Inflammatory macrophage (primary cell): ENCODE measurements around the gene PLCB1.
"Not testable (repeated sequence)": the region's sequence is repeated elsewhere in the genome, so short reads cannot be mapped to it uniquely, and the experiment has no call there.

Experiments used
- DNase-seq, 2 donors: peaks; one replicate each; pipeline ENCODE4 v3.0.0-alpha.2; 2020 to 2022

Gene PLCB1

GRCh38 chr20:8156235-8157079 lies 24.4 kb downstream of the PLCB1 start:
- no peak for DNase-seq

GRCh38 chr20:8159217-8159616 lies 27.2 kb downstream of the PLCB1 start:
- DNase-seq, result not testable (repeated sequence)

- no peak for DNase-seq
Observed at GRCh38 chr20:8161264-8162071, 29.4 kb downstream of the PLCB1 start.

GRCh38 chr20:8162610-8163009 lies 30.5 kb downstream of the PLCB1 start:
- no peak for DNase-seq

GRCh38 chr20:8163543-8163942 lies 31.5 kb downstream of the PLCB1 start:
- no peak for DNase-seq

GRCh38 chr20:8166730-8167129 lies 34.7 kb downstream of the PLCB1 start:
- no peak for DNase-seq

- no peak for DNase-seq
Observed at GRCh38 chr20:8168785-8169288, 36.8 kb downstream of the PLCB1 start.

- DNase-seq, result no peak
Observed at GRCh38 chr20:8170921-8171320, 38.9 kb downstream of the PLCB1 start.

- DNase-seq, result no peak
Observed at GRCh38 chr20:8172191-8172590, 40.1 kb downstream of the PLCB1 start.

- no peak for DNase-seq
Observed at GRCh38 chr20:8175741-8176675, 43.9 kb downstream of the PLCB1 start.

- DNase-seq, result no peak
Observed at GRCh38 chr20:8183526-8183925, 51.5 kb downstream of the PLCB1 start.

- DNase-seq, result no peak
Observed at GRCh38 chr20:8187740-8188139, 55.7 kb downstream of the PLCB1 start.

- no peak for DNase-seq
Observed at GRCh38 chr20:8190043-8190880, 58.2 kb downstream of the PLCB1 start.

- no peak for DNase-seq
Observed at GRCh38 chr20:8194721-8195120, 62.7 kb downstream of the PLCB1 start.

GRCh38 chr20:8196096-8196495 lies 64.0 kb downstream of the PLCB1 start:
- no peak for DNase-seq

- DNase-seq, result no peak
Observed at GRCh38 chr20:8200220-8200619, 68.2 kb downstream of the PLCB1 start.

- DNase-seq, result no peak
Observed at GRCh38 chr20:8203366-8203765, 71.3 kb downstream of the PLCB1 start.

GRCh38 chr20:8205996-8206395 lies 73.9 kb downstream of the PLCB1 start:
- no peak for DNase-seq

GRCh38 chr20:8208226-8208625 lies 76.2 kb downstream of the PLCB1 start:
- DNase-seq, result no peak

GRCh38 chr20:8209061-8209460 lies 77.0 kb downstream of the PLCB1 start:
- DNase-seq, result peak; percentile 3 to 43

- no peak for DNase-seq
Observed at GRCh38 chr20:8210749-8211148, 78.7 kb downstream of the PLCB1 start.

- DNase-seq, result peak; percentile 56 to 68
Observed at GRCh38 chr20:8212286-8212685, 80.2 kb downstream of the PLCB1 start.
